Hippocampal formation (tissue), 2 donors: ENCODE measurements around the gene UMAD1.

ENCODE experiments used
- DNase-seq, 2 donors: peaks; one replicate each; lab custom pipeline; 2025; lab: John Stamatoyannopoulos, UW

The UMAD1 gene

DNA sequence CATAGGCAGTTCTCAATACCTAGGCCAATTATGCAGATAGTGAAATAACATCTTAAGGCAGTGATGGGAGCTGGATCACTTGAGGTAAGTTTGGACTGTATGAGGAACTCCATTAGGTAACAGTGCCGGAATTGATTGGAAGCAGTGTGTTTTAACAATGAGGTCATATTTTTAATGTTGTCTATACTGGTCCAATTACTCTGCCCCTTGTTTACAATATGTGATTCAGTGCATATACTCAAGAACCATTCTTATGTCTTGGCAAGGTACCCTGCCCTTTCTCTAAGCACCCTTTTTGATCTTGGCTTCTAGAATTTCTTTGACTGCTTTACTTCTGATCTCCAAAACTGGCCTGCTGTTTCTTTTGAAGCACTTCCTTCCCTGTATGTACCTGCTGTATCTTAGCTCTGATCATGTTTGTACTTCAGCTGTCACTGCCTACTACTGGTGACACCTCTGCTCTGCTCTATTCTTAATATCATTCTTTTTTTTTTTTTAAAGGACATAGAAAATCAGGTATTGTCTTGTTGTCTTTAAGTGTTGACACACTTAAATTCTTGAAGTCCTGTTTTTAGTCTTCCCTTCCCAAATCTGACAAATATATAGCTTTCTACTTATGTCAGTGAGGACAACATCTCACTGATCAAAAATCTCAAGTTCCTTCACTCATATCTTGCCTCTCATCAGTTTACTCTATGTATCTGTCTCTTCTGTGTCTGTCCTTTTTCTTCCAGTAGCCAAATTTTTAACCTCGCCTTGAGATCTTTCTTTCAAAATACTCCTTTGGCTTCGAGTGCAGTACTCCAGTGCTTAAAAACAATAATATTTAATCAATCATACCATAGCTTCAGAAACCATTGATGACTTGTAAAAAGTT is 124.2 kb downstream of the UMAD1 start:
- DNase-seq: no peak

DNA sequence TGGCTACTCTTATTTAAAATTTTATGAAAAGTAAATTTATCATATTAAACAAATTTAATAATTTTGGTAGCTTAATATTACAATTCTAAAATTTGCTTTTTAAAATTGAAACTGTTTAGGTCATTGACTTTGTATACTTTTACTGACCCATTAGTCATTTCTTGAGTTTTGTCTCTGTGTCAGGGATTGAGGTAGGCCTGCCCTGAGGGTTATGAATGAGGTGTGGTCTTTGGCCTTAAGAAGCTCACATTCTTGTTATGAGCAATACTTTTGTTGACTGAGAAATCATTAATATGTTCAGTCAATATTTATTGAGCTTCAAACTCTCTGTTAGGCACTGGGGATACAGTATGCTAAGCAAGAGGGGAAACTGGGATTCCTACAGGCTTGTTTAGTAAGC is 124.9 kb downstream of the UMAD1 start:
- DNase-seq: no peak

DNA sequence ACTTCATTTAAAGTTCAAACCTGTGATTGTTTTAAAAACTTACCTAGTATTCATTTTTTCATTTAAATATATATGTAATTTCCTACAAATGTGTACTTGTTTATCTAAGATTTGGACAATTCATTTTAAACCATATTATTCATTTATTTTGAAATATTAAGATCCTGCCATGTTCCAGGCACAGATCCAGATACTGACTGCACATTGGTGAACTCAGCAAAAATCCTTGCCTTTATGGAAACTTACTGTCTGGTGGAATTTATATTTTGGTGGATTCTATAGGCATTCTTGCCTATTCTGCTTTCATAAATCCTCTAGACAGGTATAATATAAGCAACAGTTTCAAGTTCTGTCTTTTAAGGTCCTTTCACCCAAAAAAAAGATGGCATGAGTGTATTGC is 126.1 kb downstream of the UMAD1 start:
- DNase-seq: no peak

DNA sequence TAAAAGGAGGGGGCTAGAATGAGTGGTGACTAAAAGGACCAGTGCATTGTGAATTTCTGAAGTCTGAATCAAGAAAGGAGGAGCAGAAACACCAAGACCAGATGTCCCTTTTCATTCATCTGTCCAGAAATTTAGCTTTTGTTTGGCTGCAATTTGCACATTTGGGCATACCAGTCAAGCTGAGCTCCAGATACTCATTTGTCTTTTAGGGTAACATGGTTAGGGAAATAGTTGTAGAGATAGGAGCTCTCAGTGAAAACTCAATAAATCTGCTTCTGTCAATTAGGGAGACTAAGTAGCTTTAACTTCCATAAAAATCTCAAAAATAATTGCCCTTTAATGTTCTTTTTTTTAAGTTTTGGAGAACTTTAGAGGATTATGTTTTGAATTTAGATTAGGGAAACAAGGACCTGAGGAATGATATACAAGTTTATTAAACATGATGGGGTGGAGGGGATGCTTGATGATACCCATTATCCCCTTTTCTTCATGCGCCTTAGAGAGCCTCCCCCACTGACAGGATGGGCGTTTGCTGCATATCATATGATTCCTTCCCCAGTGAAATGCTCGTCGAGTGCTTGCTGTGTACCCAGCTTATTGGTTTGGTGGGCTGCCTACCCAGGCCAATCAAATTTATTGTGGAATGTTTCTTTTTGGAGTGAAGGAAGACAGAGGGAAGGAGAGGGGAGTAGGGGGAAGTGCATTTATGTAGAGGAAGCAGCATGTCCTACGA is 128.6 kb downstream of the UMAD1 start:
- DNase-seq: no peak

DNA sequence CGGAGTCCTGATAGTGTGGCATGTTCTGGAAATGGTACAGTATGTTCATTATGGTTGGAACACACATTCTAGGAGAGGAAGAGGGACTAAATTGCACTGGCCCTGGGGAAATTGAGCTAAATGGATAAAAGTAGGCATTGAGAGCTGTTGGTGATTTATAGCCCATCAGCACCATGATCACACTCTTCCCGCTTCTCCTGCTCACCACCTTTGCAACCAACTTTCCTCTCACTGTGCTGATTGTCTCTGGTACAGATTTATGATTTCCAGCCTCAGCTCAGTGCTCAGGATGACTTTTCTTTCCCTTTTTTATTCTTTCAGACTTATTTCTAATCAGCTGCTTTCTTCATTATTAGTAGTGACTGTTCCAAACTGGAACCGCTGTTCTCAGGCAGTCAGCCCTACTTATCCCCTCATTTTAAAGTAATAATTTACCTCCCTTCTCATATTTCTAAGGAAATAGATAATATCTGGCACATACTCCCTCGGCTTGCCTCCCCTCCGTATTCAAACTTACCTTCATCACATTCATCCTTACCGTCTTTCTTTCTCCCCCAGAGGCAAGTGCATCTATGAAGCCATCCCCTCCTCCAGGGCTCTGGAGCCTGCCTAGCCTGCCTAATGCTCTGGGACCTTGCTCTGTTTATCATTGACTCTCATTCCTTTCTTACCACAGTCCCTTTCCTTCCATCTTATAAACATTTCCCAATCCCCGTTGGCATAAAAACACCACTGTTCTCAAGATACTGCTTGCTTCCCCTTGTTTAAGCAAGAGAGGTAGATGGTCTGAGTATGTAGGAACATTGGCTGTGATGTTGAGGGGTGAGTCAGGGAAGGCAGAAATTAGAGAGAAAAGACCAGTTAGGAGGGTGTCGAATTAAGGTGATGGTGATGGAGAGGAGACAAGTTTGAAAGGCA is 129.4 kb downstream of the UMAD1 start:
- no peak for DNase-seq

DNA sequence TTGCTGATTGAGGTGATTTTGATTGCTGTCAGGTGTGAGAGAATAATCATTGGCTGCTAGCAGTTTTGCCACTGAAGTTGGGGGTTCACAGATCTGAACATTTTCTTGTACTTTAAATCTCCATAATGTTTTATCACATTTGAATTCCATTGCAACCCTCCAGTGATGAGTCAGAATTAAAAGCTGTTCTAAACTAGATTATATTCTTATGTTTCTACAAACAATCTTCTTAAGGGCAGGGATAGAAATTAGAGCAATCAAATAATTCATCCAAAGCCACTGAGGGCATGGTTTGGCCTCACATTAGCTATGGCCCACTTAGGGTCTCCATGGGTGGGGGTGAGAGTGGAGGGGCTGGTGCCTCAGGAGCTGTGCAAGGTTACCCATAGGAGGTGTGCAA is 130.9 kb downstream of the UMAD1 start:
- no peak for DNase-seq

DNA sequence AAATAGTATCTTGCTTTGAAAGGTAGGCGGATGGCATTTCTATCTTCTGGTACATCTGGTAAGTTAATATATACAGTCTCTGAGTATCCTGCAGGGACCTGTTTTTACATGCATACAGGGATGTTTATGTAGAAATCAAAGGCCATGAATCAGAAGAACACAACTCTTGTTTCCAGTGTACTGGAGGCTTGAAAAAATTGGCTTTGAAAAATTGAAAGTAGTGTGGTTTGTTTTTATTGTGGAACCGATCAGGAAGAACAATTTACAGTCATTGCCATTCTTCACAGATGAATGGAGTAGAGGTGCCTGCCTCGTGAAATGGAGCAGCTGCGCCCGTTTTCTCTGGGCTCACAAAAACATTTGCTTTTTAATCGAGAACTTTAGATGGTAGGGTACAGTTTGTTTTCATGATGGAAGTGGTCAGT is 131.9 kb downstream of the UMAD1 start:
- DNase-seq: no peak

DNA sequence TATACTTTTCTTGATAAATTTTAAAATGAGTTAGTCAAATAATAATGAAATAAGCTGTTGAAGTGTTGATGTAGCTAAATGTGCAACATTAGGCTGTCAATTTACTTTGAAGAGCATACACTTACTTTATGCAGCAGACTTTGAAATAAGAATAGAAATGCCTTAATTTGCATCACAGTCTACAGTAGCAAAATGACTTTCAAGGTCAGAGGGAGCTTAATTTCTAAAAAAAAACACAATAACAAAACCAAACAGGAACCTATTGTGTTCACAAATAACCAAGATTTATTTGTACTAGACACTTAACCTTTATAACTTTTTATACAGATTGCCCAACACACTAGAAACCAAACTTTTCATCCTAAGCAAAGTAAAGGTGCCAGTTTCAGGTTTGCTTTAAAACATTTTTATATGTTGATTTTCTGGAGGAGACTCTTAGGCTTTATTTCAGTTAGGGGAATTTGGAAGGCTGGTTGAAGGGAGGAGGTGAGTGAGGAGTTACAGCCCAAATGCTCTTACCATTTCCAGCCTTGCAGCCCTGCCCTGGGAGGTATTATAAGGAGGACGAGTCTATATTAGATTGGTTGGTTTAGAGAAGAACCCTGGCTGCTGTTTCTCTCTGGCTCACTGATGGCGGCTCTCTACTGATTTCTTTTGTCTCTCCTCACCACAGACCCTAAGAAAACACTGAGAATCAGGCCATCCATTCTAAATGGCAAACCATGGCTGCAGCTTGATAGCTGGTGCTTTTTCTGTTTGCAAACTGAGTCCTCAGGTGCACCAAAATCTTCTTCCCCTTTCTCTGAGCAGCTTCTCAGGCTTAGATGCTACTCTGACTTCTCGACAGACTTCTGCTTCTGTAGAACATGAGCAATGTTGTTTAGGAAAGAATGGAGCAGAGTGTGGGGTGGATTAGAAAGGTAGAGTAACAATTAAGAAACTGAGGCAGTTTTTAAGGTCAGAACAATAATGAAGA is 133.1 kb downstream of the UMAD1 start:
- no peak for DNase-seq

DNA sequence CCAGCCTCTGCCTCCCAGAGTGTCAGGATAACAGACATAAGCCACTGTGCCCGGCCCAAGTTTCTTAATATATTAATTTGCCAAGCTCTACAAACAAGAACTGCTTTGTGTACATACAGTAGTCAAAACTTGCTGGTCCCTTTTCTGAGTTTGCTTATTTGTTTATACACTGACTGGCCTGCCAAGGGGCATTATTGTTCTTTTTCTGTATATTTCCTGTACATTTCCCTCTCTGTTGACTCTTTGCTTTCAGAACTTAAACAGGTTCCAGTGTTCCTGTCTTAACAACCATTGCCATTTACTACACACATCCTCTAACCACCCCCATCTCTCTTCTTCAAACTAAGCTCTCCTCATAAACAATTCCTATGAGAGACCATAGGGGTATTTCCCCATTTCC is 139.3 kb downstream of the UMAD1 start:
- DNase-seq: no peak

DNA sequence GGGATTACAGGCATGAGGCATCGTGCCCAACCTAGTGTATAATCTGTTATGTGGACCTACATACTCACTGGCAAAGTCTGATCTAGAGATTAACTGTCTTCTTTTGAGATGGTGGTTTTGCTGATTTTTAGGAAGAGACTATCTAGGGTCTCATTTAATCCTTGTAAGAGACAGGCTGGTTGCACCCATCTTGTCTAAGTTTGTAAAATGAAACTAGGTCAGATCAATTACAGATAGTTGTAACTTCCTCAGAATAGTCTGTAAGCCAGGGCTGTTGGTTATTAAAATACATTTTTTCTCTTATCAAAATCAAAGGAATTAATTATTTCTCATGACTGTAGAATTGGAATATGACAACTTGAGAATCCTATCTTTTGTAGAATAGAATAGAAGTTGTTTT is 142.4 kb downstream of the UMAD1 start:
- DNase-seq: no peak

DNA sequence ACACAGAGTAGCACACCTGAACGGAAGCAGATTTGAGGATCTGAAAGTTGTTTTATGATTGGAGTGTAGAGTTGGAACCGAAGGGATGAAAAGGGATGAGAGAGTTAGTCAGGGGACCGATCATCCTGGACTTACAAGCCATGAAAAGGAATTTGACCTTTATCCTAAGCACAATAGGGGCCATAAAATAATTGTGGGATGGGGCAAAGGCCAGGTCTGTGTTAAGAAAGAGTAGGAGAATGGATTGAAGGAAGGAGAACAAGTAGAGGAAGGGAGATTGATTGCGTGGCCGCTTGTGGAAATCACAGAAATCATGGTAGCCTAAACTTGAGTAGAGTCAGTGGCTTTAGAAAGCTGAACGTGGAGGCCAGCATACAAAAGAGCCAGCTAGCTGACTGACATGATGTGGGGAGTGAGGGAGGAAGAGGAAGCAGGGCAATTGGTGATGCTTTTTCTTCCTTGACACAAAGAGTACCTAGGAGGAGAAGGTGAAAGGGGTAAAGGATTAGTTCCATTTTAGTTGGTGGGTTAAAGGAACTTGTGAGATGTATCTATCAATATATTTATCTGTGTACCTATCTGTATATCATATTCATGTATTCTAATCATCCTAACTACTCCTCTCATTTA is 144.9 kb downstream of the UMAD1 start:
- DNase-seq: no peak

DNA sequence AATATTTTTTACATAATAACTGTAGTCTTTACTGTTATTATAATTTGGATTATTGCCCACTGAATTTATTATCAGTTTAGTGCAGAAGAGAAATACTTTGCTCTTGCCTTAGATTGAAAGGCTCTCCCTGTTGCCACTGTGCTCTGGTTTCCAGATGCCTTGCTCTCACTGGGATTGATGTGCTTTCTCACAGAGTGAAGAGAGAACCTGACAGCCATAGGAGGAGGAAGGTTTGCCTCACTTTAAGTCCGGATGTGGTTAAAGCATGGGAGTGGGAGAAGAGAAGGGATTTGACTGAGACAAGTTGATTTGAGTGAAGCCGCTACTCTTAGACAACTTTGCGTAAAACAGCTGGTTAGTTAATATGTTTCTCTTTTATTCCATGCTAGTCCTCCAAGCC is 146.0 kb downstream of the UMAD1 start:
- DNase-seq: no peak

DNA sequence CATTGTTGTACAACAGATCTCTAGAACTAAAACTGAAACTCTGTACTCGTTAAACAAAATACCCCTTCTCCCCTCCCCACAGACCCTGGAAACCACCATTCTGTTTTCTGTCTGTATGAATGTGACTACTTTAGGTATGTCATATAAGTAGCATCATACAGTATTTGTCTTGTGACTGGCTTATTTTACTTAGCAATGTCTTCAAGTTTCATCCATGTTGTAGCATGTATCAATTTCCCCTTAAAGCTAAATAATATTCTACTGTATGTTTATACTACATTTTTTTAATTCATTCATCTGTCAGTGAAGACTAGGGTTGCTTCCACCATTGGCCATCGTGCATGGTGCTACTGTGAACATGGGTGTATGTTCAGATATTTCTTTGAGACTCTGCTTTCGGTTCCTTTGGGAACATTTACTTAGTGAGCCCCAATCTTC is 149.0 kb downstream of the UMAD1 start:
- DNase-seq: no peak

DNA sequence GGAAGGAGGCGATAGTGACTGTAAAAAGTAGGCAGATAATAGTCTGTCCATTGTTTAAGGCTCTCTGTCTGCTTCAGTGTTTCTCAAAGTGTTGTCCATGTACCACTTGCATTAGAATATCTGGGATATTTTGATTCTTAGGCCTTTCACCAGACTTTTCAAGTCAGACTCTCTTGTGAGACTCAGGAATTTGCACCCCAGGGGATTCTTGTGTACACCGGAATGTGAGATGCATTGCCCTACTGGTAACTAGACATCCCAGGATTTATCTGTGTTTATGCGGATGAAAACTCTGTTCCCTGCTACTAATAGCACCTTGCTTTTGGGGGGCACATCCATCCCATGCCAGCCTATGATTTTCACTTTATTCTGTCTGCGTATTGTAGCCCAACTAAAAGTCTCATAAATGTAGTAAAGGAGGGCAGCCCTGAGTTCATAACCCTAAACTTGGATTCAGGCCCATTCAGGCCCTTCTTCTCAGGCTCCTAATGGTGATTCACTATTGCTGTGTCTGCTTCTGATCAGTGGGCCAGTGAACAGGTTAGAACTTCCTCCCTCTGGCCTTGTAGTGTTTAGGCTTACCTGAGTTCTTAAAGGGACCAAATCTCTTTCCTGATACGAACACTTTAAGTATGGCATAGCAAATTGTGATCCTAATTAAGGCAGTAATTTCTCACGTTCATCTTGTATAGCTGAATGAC is 149.6 kb downstream of the UMAD1 start:
- no peak for DNase-seq

DNA sequence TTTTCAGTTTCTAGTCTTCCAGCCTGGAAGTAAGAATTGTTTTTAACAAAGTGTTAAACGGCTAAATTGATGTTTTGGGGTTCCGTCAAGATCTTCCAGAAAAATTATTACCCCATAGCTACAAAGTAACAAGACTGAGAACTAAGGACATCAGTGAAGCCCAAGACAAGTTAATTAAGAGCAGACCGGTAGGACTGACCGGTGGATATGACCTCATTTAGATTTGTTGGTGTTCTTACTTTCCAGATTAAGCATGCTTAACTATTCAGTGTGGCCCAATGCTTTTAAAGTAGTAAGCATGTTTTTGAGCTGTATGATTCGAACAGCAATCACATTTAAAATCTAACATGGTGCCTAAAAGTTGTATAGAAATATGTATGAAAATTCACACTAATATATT is 151.0 kb downstream of the UMAD1 start:
- no peak for DNase-seq

DNA sequence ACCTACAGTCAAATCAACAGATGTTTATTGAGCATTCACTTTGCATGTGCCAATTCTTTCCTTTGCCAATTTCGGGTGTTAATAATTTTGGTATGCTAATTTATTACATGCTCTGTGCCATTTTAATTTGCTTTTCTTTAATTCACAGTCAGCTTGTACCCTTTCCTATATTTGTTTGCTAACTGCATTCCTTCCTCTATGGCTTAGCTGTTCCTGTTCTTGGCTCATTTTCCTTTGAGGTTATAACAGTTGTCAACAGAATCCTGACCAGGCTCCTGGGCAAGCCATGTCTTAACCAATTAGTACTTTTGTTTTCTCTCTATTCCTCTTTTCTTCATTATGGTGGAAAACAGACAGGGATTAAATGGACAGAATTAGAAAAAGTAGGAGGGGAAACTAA is 151.5 kb downstream of the UMAD1 start:
- no peak for DNase-seq

DNA sequence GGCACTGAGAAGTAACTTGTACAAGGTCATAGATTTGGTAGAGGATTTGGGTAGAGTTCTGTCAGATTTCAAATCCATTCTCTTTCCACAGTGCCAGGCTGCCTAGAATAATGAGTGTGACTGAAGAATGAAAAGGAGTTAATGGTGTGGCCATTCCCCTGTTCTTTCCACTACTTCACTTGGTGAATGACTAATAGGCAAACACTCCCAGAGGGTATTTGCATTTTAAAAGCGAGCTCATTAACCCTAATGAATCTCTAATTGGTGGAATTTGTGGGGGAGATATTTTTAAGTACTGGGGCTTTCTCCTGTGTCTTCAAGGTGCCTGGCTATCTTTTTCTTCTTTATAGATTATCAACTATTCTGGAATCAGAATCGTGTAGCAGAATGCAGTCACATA is 152.7 kb downstream of the UMAD1 start:
- no peak for DNase-seq

DNA sequence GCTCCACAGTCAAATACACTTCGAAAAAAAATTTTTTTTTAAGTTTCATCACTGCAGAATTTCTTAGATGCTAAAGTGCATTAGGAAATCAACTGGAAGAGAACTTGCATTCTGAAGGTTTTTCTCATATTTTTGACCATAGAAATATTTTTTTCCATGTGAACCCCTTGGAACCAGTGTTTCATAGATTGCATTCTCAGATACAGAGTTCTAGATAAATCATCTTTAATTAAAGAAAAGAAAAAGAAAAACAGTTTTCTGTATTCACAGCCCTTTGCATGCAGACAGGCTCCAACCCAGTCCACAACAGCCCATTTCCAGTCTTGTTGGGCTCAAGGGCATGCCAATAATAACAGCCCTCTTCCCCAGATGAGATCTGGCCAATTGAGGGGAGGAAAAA is 153.4 kb downstream of the UMAD1 start:
- DNase-seq: no peak

DNA sequence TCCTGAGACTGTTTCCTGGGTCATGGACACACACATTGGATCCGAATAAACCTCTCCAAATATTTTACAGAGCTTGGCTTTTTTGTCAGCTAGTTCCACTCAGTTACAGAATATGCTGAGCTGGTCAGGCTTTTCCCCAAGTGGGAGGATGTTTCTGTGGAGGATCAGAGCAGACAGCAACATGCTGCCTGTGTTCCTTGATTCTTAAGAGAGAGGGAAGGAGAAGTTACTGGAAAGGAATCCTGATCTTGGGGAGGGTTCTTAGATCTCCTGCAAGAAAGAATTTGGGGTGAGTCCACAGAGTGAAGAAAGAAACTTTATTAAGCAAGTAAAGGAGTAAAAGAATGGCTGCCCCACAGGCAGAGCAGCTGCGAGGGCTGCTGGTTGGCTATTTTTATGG is 154.7 kb downstream of the UMAD1 start:
- no peak for DNase-seq

DNA sequence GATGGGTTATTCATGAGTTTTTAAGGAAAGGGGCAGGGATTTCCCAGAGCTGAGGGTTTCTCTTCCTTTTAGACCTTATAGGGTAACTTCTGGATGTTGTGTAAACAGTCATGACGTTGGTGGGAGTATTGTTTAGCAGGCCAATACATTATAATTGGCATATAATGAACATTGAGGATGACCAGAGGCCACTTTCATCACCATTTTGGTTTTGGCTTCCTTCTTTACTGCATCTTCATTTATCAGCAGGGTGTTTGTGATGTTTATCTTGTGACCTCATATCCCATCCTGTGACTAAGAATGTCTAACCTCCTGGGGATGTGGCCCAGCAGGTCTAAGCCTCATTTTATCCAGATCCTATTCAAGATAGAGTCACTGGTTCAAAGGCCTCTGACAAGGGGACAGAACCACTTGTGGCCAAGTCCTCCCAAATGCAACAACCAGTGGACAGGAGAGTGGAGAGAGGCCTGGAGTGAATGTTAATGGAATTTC is 155.1 kb downstream of the UMAD1 start:
- no peak for DNase-seq
